ENCODE data around the gene MISP3.

DNA sequence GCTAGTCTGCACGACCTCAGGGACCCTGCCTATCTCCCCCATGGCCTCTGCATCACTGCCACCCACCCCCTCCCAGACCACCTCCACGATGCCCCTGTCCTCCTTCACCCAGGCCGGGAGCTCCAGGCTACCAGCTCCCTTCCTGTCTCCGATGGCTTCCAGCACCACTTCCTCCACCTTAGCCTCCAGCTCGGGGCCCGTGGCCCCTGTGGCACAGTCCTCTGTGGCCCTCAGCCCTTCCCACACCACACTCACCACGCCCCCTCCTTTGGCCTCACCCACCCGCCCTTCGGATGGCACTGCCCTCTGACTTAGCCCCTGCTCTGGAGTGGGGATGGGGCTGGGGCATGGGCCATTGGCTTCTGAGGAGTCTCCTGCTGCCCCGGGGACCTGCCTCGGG lies 17.9 kb upstream of the MISP3 start:
- TF ChIP-seq, protein P1, sequence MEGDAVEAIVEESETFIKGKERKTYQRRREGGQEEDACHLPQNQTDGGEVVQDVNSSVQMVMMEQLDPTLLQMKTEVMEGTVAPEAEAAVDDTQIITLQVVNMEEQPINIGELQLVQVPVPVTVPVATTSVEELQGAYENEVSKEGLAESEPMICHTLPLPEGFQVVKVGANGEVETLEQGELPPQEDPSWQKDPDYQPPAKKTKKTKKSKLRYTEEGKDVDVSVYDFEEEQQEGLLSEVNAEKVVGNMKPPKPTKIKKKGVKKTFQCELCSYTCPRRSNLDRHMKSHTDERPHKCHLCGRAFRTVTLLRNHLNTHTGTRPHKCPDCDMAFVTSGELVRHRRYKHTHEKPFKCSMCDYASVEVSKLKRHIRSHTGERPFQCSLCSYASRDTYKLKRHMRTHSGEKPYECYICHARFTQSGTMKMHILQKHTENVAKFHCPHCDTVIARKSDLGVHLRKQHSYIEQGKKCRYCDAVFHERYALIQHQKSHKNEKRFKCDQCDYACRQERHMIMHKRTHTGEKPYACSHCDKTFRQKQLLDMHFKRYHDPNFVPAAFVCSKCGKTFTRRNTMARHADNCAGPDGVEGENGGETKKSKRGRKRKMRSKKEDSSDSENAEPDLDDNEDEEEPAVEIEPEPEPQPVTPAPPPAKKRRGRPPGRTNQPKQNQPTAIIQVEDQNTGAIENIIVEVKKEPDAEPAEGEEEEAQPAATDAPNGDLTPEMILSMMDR (IDR thresholded peaks at IDR 0.05): no peak
- TF ChIP-seq POLR2A (IDR thresholded peaks at IDR 0.05): no peak
